Calu3 (cell line): ENCODE data around the gene MCC. TPM values are rescaled to one million over a fixed set of nuclear protein-coding genes. Genes with fewer than 3 reads are reported as not detected.

Source experiments
- BruUV-seq: library from RNA; stranded (reverse); fragments of 400-500 nt; replicated peaks from 2 replicates; lab custom pipeline; 2021; lab: Mats Ljungman, UMichigan
- CTCF ChIA-PET: fragments of 300-600 bp; sonication (Branson Sonifier 250); formaldehyde crosslinking; loops from one replicate; lab custom pipeline; 2022; ENCODE audit warnings: antibody characterized with exemption; lab: Charles Lee
- DNase-seq: peaks from one replicate; pipeline ENCODE4 v3.0.0; 2022
- H3K27ac Mint-ChIP-seq: one replicate; pipeline ENCODE4 v1.8.0; 2022; ENCODE audit warnings: mixed read lengths; ENCODE audit not compliant: unreplicated experiment
- H3K27me3 Mint-ChIP-seq: one replicate; pipeline ENCODE4 v1.8.0; 2022; ENCODE audit warnings: mixed read lengths; ENCODE audit not compliant: unreplicated experiment
- H3K36me3 Mint-ChIP-seq: one replicate; pipeline ENCODE4 v1.8.0; 2022; ENCODE audit warnings: mild to moderate bottlenecking, moderate library complexity, mixed read lengths; ENCODE audit not compliant: insufficient read depth, unreplicated experiment
- H3K4me1 Mint-ChIP-seq: one replicate; pipeline ENCODE4 v1.8.0; 2022; ENCODE audit warnings: mild to moderate bottlenecking, low read depth, mixed read lengths; ENCODE audit not compliant: unreplicated experiment
- H3K4me3 Mint-ChIP-seq: one replicate; pipeline ENCODE4 v1.8.0; 2022; ENCODE audit warnings: mild to moderate bottlenecking, low read depth, moderate library complexity, mixed read lengths; ENCODE audit not compliant: unreplicated experiment
- H3K9me3 Mint-ChIP-seq: one replicate; pipeline ENCODE4 v1.8.0; 2022; ENCODE audit warnings: low read depth, mixed read lengths; ENCODE audit not compliant: unreplicated experiment
- CTCF ChIP-seq: fragments of 200-600 bp; IDR thresholded peaks from one replicate; pipeline ENCODE4 v1.8.0; 2022; ENCODE audit warnings: antibody characterized with exemption; ENCODE audit not compliant: unreplicated experiment
- intact Hi-C: fragments of 100-400 bp; cut with micrococcal nuclease; formaldehyde crosslinking; loops from one replicate; pipeline ENCODE4 v1.10.0; 2022; ENCODE audit not compliant: unreplicated experiment
- total RNA-seq: library from RNA; stranded (reverse); gene quantifications from 2 replicates; pipeline ENCODE4 v1.2.3, GENCODE V29; 2022

The MCC gene
- total RNA-seq, 1 experiment from 2014 or later: 2.8 TPM

GRCh38 chr5:113245427-113246225, 242.6 kb downstream of the MCC start:
- Mint-ChIP-seq H3K36me3 (no peaks in the 10 kb centered on the region), H3K27ac (no peak overlapping the region), H3K4me3 (no peak overlapping the region), H3K9me3 (peaks cover 3% of the 10 kb centered on the region), H3K27me3 (peaks cover 47% of the 10 kb centered on the region), H3K4me1 (peaks cover 12% of the 10 kb centered on the region)
- no peak for TF ChIP-seq CTCF
- CTCF ChIA-PET: no interaction called here
- intact Hi-C loops: no loop called here
- no peak for DNase-seq
- BruUV-seq: no TSS peak

GRCh38 chr5:113244966-113245365, 243.3 kb downstream of the MCC start:
- Mint-ChIP-seq H3K4me3 (no peak overlapping the region), H3K36me3 (no peaks in the 10 kb centered on the region), H3K9me3 (peaks cover 3% of the 10 kb centered on the region), H3K27ac (no peak overlapping the region), H3K27me3 (peaks cover 44% of the 10 kb centered on the region), H3K4me1 (peaks cover 12% of the 10 kb centered on the region)
- intact Hi-C loops: no loop called here
- CTCF ChIA-PET: interaction anchor here (0.5 to 0.7 kb wide), 2 partner anchors 46 to 1759 kb away, joined by 4 to 7 read pairs; no protein-coding TSS in a partner anchor
- DNase-seq: no peak
- no peak for TF ChIP-seq CTCF
- no TSS peak for BruUV-seq

GRCh38 chr5:113243349-113243664, 244.9 kb downstream of the MCC start:
- H3K36me3 Mint-ChIP-seq: no peaks in the 10 kb centered on the region
- no TSS peak for BruUV-seq

More at GRCh38 chr5:113243349-113243664, 244.9 kb downstream of the MCC start:
- no peak for TF ChIP-seq CTCF
- Mint-ChIP-seq H3K4me3 (no peak overlapping the region), H3K4me1 (peaks cover 12% of the 10 kb centered on the region), H3K27ac (no peak overlapping the region), H3K27me3 (peaks cover 28% of the 10 kb centered on the region), H3K9me3 (peaks cover 3% of the 10 kb centered on the region)
- CTCF ChIA-PET: no interaction called here
- intact Hi-C loops: no loop called here
- DNase-seq: no peak
